Body of pancreas (tissue), 4 donors: Measurements from ENCODE around the gene LPCAT3. TPM values are rescaled to one million over a fixed set of nuclear protein-coding genes. Genes with fewer than 3 reads are reported as not detected.
"Not testable (repeated sequence)": the region's sequence is repeated elsewhere in the genome, so short reads cannot be mapped to it uniquely, and the experiment has no call there.

Experiments used
- ATAC-seq: fragments of 150-250 bp; one replicate; pipeline ENCODE4 v1.9.1; 2016
- DNase-seq, 4 donors: peaks; one replicate each; pipeline ENCODE4 v3.0.0-alpha.2; 2019
- H3K27ac ChIP-seq, 4 donors: fragments of 200-600 bp; sonication (generic); 1 replicate in 3 of 4; 2 replicates in 1 of 4; pipeline versions ENCODE4 v1.5.1 to v1.6.1; 2016 to 2019; ENCODE audit warnings: mild to moderate bottlenecking in 1 of 4, mixed read lengths in 1 of 4, moderate library complexity in 1 of 4
- H3K27me3 ChIP-seq, 2 donors: fragments of 200-600 bp; sonication (generic); one replicate each; pipeline ENCODE4 v1.6.0; 2016; ENCODE audit warnings: mild to moderate bottlenecking in 1 of 2
- H3K36me3 ChIP-seq, 2 donors: fragments of 200-600 bp; sonication (generic); replicated peaks in 1 of 2; 2 replicates each; pipeline ENCODE4 v1.5.1; 2016; ENCODE audit warnings: low read depth in 2 of 2; ENCODE audit not compliant: insufficient read depth in 1 of 2
- H3K4me1 ChIP-seq: fragments of 200-600 bp; sonication (generic); one replicate; pipeline ENCODE4 v1.6.0; 2016
- H3K4me3 ChIP-seq, 2 donors: fragments of 200-600 bp; sonication (generic); 1 replicate in 1 of 2; 2 replicates in 1 of 2; pipeline ENCODE4 v1.5.1; 2016 to 2019
- H3K9me3 ChIP-seq, 3 donors: fragments of 200-600 bp; sonication (generic); 1 replicate in 2 of 3; 2 replicates in 1 of 3; pipeline ENCODE4 v1.5.1; 2016
- CTCF ChIP-seq, 7 experiments: fragments of 450-650 bp in 4 of 7; fragments of 200-600 bp in 3 of 7; sonication (generic) in 3 of 7; IDR thresholded peaks; one replicate each; pipeline ENCODE4 v1.5.1; 2016 to 2019; ENCODE audit warnings: antibody characterized with exemption in 7 of 7
- POLR2A ChIP-seq, 3 donors: fragments of 450-650 bp; IDR thresholded peaks; one replicate each; pipeline ENCODE4 v1.6.1; 2016; ENCODE audit warnings: antibody characterized with exemption in 3 of 3, mild to moderate bottlenecking in 2 of 3
- WGBS, 2 donors: methylation state at CpG; one replicate each; pipeline ENCODE4 v1.1.5; 2017; 5-methylcytosine and 5-hydroxymethylcytosine counted together
- intact Hi-C: fragments of 100-400 bp; cut with DNase I; formaldehyde crosslinking; loops from one replicate; pipeline ENCODE4 v1.15.1; 2023
- total RNA-seq, 2 donors: library from RNA; depleted of rRNA; stranded (reverse); fragments of >200 nt; gene quantifications; one replicate each; pipeline ENCODE4 v1.1.0, GENCODE V29; 2016

LPCAT3 gene
- total RNA-seq, 2 donors from 2014 or later: 21.5 to 39.6 TPM

- no peak for ATAC-seq
- H3K9me3 ChIP-seq: no peaks in the 10 kb centered on the region
- no peak overlapping the region for H3K4me3 ChIP-seq
- TF ChIP-seq CTCF (IDR thresholded peaks at IDR 0.05) (no peak), POLR2A (IDR thresholded peaks at IDR 0.05) (no peak)
- H3K4me1 ChIP-seq: peaks cover 44% of the 10 kb centered on the region
- intact Hi-C loops: no loop called here
- 74 to 78% methylated on average over 4 of the region's 4 CpGs for WGBS, 2 donors
- no peak for DNase-seq
- no peaks in the 10 kb centered on the region for H3K36me3 ChIP-seq
- no peaks in the 10 kb centered on the region for H3K27me3 ChIP-seq
- no peak overlapping the region for H3K27ac ChIP-seq
These were observed 6.2 kb downstream of the LPCAT3 start for GRCh38 chr12:7012024-7012607.

- H3K36me3 ChIP-seq, H3K9me3 ChIP-seq, DNase-seq, H3K27me3 ChIP-seq, ATAC-seq, H3K4me3 ChIP-seq, H3K27ac ChIP-seq, intact Hi-C loops: not testable (repeated sequence)
- 81 to 82% methylated on average over 4 of the region's 4 CpGs for WGBS, 2 donors
- peaks cover 44% of the 10 kb centered on the region for H3K4me1 ChIP-seq
These were observed 6.9 kb downstream of the LPCAT3 start for GRCh38 chr12:7011398-7011797.

GRCh38 chr12:7009512-7009911 lies 8.8 kb downstream of the LPCAT3 start:
- no peak overlapping the region for H3K27ac ChIP-seq
- intact Hi-C loops: no loop called here

GRCh38 chr12:7008864-7009263 lies 9.4 kb downstream of the LPCAT3 start:
- TF ChIP-seq POLR2A (IDR thresholded peaks at IDR 0.05) (no peak), CTCF (IDR thresholded peaks at IDR 0.05) (no peak)
- Histone ChIP-seq H3K4me1 (peaks cover 53% of the 10 kb centered on the region), H3K9me3 (no peaks in the 10 kb centered on the region), H3K4me3 (no peak overlapping the region), H3K27ac (no peak overlapping the region), H3K27me3 (no peaks in the 10 kb centered on the region), H3K36me3 (no peaks in the 10 kb centered on the region)
- ATAC-seq: no peak
- DNase-seq: no peak
- intact Hi-C loops: no loop called here
- whole genome bisulfite sequencing, 2 donors: 88 to 94% methylated on average over 2 of the region's 2 CpGs

More at GRCh38 chr12:7009512-7009911, 8.8 kb downstream of the LPCAT3 start:
- Histone ChIP-seq H3K9me3 (no peaks in the 10 kb centered on the region), H3K4me1 (peaks cover 47% of the 10 kb centered on the region), H3K36me3 (no peaks in the 10 kb centered on the region), H3K27me3 (no peaks in the 10 kb centered on the region), H3K4me3 (no peak overlapping the region)
- no peak for ATAC-seq
- no peak for TF ChIP-seq POLR2A (IDR thresholded peaks at IDR 0.05)
- no peak for TF ChIP-seq CTCF (IDR thresholded peaks at IDR 0.05)
- no peak for DNase-seq

GRCh38 chr12:7006639-7007038 lies 11.6 kb downstream of the LPCAT3 start:
- ATAC-seq: no peak
- Histone ChIP-seq H3K9me3 (no peaks in the 10 kb centered on the region), H3K4me1 (peaks cover 54% of the 10 kb centered on the region), H3K4me3 (no peak overlapping the region), H3K36me3 (no peaks in the 10 kb centered on the region), H3K27me3 (no peaks in the 10 kb centered on the region), H3K27ac (peak overlapping the region in 3 of 4 donors; percentile 11 to 53 (median 28))
- DNase-seq: no peak
- TF ChIP-seq POLR2A (IDR thresholded peaks at IDR 0.05) (no peak), CTCF (IDR thresholded peaks at IDR 0.05) (no peak)
- WGBS, 2 donors: 74 to 79% methylated on average over 3 of the region's 3 CpGs
- intact Hi-C loops: no loop called here
